ENCODE results near the gene ANKK1. TPM values are rescaled to one million over a fixed set of nuclear protein-coding genes. Genes with fewer than 3 reads are reported as not detected.

ANKK1 gene
- 0.15 and 0.17 TPM in 2 replicates for total RNA-seq

GRCh38 chr11:113387605-113388211 is at the start of gene ANKK1:
TSS of gene ANKK1 (plus strand) at chr11:113387779. CDS start at chr11:113387885, 106 bp downstream.

Other genes with a start within 250 kb of the ANKK1 start
- 13.1 and 19.7 TPM in 2 replicates for gene TTC12, start 73.2 kb upstream of the ANKK1 start, total RNA-seq
- under 0.01 and 0.17 TPM in 2 replicates for gene DRD2, start 87.6 kb downstream of the ANKK1 start, total RNA-seq

Measured in smooth muscle cell of trachea (primary cell).